CD4-positive, alpha-beta T cell treated with Interleukin-12 subunit alpha and Interleukin-12 subunit beta, for 1 hour (primary cell): ENCODE measurements around the gene OSBPL10.

Experiments used
- DNase-seq: peaks from one replicate; pipeline ENCODE4 v3.0.0-alpha.2; 2020

The OSBPL10 gene

GRCh38 chr3:31847760-31848159 is 133.3 kb downstream of the OSBPL10 start:
- no peak for DNase-seq

GRCh38 chr3:31841515-31841914 is 139.5 kb downstream of the OSBPL10 start:
- no peak for DNase-seq

GRCh38 chr3:31840252-31840651 is 140.8 kb downstream of the OSBPL10 start:
- DNase-seq: no peak

- no peak for DNase-seq
Measured at GRCh38 chr3:31839144-31839917, 141.7 kb downstream of the OSBPL10 start.

DNA sequence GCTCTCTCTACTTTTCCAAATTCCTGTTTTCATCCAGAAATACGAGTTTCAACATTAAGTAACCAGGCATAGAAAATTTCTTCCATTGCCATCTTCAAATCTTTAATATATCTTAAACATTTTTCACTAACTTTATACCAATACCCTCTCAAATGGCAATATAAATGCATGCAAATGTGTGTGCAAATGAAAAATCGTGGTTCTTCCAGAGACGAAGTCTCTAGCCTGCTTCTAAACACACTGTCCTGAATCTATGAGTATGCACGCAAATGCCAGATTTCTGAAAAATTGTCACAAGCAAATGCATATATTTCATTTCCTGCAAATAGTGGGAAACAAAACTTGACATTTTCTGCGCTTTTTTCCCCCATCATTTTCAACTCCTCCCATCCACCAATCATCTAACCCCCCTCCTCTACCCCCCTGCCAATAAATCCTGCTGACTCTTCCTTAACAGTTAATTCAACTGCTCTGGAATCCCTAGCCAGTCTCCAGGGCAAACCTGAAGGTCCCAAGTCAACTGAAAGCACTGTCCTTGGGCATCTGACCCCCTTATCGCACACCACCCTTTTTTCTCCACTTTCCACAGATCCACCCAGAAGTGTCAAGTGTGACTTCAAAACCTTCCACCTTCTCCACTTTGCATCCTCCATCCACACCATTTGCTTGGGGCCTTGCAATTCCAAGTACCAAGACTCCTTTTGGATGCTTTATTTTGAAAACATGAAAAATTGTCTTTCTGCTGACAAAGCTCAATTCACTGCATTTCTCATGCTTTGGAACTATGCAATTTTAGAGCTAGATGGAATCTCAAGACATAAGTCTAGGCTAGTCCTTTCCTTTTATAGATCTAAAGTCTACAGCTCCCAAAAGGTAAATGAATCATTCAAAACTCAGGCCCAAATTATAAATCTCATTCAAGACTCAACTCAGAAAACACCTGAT is 144.7 kb downstream of the OSBPL10 start:
- DNase-seq: no peak

DNA sequence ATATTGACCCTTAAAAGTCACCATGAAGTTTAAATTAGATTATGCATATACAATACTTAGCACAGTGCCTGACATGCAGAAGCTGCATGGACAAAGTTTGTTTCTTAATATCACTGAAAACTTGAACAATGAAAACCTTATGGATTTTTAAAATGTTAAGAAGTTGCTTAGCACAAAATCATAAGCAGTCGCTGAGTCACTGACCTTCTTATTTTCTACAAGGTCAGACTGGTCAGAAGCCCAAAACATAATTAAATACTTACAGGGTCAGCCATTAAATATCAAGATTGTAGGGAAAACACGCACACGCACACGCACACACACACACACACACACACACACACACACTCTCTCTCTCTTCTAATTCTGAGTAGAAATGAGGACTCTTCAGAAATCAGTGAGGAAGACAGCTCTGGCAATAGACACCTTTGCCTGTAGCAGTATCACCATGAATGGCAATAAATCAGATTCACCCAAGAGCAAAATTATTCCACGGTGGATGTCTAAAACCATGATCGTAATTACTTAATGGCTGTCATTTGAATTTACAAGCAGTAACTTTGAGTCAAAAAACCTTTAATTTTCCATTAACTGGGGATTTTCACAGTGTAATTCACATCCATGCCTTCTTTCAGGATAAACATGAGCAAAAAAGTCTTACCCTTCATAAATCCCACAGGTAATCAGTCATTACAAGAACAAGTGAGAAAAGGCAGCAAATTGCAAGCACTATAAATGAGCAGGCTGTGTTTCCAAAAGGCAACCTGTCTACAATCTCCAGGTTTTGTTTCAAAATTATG is 147.5 kb downstream of the OSBPL10 start:
- no peak for DNase-seq

GRCh38 chr3:31832551-31832950 is 148.5 kb downstream of the OSBPL10 start:
- DNase-seq: no peak

- DNase-seq: no peak
Measured at GRCh38 chr3:31831591-31831990, 149.5 kb downstream of the OSBPL10 start.

- no peak for DNase-seq
Measured at GRCh38 chr3:31829826-31830426, 151.1 kb downstream of the OSBPL10 start.

DNA sequence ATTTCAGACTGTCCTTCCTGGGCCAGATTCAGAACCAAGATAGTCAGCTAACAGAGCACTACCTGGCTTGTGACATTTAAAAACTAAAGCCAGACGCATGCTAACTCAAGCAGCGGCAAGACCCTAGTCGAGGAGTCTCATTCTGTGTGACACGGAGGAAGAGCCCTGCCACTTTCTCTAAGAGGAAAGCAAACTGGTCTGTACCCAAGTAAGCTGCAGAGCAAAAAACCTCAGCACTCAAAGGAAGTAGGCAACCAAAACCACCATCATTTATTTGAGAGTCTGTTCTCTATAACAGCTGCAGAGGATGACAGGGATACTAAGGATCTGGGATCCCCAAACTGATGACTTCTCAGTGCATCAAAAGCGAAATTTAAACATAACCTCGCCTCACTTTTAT is 152.1 kb downstream of the OSBPL10 start:
- no peak for DNase-seq

GRCh38 chr3:31828007-31828406 is 153.1 kb downstream of the OSBPL10 start:
- DNase-seq: no peak

- no peak for DNase-seq
Measured at GRCh38 chr3:31823184-31823583, 157.9 kb downstream of the OSBPL10 start.

DNA sequence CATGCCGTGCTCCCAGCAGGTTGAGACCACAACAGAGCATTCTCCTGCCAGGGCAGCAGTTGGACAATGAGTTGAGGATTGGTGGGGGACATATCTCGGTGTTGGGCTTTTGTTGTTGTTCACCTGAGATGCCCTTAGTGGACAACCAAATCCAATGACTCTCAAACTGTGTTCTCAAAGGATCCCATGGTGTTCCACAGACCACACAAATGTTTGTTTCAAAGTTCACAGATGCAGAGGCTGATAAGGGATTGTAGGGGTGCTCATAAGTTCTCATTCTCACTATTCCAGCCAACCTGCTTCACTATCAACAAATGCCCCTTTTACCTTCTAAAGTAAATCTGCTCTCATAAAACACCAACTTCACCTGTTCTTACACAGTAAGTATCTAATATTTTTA is 159.9 kb downstream of the OSBPL10 start:
- no peak for DNase-seq

- DNase-seq: no peak
Measured at GRCh38 chr3:31819441-31819840, 161.6 kb downstream of the OSBPL10 start.

GRCh38 chr3:31817411-31817966 is 163.6 kb downstream of the OSBPL10 start:
- DNase-seq: no peak

DNA sequence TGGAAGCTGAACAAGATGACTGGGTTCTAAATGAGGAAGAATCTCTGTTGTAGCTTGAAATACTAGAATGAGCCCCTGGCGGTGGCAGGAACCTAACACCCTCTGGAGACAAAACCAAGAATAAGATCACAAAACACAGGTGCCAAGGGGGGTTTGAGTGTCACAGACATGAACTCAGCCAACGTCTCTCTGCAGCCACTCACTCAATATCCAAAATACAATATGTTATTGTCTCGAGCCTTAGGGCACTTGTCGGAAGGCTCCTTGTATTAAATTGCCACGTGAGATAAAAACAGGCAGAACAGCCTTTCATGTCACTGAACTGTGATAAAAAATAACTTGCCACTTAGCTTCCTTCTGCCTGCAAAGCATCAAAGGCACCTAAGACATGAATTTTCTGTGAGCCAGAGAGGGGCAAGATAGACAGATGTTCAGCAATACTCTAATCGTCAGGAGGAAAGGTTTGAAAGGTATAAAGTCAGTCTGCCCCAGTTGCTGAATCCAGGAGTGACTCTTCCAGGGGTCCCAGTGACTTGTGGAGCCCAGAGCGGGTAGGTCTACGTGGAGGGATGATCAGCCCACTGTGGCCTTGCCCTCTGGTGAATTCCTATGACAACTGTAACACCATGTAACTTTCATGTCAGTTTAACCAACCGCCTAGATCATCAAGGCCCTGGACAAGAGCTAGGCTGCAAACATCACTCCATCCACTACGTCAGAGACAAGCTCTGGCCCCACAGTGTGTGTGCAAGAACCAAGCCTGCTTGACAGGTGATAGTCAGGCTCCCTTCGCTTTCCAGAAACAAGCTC is 165.2 kb downstream of the OSBPL10 start:
- DNase-seq: peak; percentile 6

- no peak for DNase-seq
Measured at GRCh38 chr3:31815006-31815405, 166.1 kb downstream of the OSBPL10 start.

DNA sequence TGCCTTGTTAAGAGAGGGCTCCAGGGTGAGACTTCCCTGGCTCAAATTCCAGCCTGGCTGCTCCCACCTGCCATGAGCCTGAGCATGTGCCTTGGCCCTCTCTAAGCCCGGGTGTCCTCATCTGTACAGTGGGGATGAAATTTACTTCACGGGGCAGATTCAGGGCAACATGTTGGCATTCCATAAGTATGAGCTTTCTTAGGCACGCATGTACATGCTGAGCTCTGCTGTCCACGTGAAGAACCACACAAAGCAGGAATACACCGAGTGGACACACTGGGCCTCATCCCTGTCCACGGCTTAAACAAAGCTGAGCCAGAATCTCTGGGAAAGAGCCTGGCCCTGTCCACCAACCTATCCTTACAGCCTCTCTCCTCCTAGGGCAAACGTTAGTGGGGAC is 167.4 kb downstream of the OSBPL10 start:
- no peak for DNase-seq

DNA sequence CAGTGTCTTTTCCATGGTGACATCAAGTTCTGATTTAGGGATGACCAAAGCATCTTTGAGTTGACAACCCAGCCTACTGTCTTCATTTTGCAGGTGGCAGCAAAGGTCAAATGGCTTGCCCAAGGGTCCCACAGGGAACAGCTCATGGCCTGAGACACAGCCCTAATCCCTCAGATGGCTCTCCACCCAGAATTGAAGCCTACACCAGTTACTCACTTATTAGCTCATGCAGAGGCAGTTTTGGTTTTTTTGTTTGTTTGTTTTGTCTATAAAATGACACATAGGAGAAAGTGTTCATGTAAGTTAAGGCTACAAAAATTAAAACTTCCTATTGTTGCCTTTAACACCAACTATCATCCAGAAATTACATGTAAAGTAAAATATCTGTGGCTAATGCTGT is 167.9 kb downstream of the OSBPL10 start:
- no peak for DNase-seq

GRCh38 chr3:31810991-31811433 is 170.1 kb downstream of the OSBPL10 start:
- no peak for DNase-seq

DNA sequence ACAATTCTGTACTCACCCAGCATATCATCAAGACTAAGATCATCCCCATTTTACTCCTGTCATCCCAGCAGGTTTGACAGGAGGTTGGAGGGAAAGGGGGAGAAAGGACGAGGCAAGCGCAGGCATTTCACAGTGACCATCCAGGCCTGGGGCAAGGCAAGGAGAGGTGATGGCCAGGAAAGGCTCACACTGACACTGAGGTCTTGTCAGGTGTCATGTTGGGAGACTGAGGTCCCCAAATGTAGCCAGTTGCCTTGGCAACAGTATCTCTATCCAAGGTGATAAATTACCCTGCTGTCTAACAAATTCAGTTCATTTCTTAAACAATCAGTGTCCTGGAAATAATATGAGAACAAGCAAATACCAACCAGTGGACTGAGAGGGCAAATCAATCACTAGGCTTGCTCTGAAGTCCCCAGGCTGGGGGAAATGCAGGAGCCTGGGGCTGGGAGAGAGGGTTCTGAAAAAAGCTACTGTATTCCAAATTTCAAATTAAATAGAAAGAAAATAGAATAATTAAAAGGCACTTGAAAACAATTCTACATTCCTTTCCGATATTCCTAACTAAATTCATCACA is 172.8 kb downstream of the OSBPL10 start:
- DNase-seq: no peak
